ENCODE data around the gene ZNFX1.

DNA sequence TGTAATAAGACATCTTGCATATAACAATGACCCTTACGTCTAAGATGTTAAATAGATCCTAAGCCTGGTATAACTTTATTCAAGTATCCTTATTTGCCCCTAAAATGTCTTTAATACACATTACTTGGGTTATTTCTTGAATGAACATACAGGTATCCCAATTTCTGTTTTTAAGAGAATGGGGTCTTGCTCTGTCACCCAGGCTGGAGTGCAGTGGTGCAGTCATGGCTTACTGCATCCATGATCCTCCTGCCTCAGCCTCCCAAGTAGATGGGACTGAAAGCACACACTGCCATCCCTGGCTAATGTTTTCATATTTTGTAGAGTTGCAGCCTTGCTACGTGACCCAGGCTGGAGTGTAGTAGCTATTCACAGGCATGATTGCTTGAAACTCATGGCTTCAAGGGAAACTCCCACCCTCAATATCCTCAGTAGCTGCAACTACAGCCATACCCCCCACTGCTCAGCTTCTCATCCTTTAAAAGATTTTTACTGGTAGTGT lies 10.4 kb upstream of the ZNFX1 start:
- TF ChIP-seq, protein P1, sequence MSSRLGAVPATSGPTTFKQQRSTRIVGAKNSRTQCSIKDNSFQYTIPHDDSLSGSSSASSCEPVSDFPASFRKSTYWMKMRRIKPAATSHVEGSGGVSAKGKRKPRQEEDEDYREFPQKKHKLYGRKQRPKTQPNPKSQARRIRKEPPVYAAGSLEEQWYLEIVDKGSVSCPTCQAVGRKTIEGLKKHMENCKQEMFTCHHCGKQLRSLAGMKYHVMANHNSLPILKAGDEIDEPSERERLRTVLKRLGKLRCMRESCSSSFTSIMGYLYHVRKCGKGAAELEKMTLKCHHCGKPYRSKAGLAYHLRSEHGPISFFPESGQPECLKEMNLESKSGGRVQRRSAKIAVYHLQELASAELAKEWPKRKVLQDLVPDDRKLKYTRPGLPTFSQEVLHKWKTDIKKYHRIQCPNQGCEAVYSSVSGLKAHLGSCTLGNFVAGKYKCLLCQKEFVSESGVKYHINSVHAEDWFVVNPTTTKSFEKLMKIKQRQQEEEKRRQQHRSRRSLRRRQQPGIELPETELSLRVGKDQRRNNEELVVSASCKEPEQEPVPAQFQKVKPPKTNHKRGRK (CRISPR knock-in tag; IDR thresholded peaks at IDR 0.05; ENCODE audit: borderline replicate concordance) = no peak
- no peak for TF ChIP-seq CREB1 (CRISPR knock-in tag; IDR thresholded peaks at IDR 0.05)
- TF ChIP-seq RELA (CRISPR knock-in tag; IDR thresholded peaks at IDR 0.05; ENCODE audit: borderline replicate concordance) = no peak
- no peak for TF ChIP-seq CTCF (IDR thresholded peaks at IDR 0.05)

Data from WTC11 (cell line).